Measurements from ENCODE around the gene GREM1. TPM values are rescaled to one million over a fixed set of nuclear protein-coding genes. Genes with fewer than 3 reads are reported as not detected.
A peak's percentile ranks its signal among the peaks of the same experiment; 100 is the strongest.

The GREM1 gene
- 1.0 TPM for polyA plus RNA-seq (2012; ENCODE audit: insufficient read length, low read depth)

- no peak for TF ChIP-seq SIN3A (IDR thresholded peaks at IDR 0.05; ENCODE audit: borderline replicate concordance, insufficient read depth, low read length)
- TF ChIP-seq POLR2AphosphoS5 (IDR thresholded peaks at IDR 0.05; ENCODE audit: low read depth, low read length), result no peak
- TF ChIP-seq TAF1 (IDR thresholded peaks at IDR 0.05; ENCODE audit: borderline replicate concordance, insufficient read depth, low read length), result no peak
- TF ChIP-seq, protein P1, sequence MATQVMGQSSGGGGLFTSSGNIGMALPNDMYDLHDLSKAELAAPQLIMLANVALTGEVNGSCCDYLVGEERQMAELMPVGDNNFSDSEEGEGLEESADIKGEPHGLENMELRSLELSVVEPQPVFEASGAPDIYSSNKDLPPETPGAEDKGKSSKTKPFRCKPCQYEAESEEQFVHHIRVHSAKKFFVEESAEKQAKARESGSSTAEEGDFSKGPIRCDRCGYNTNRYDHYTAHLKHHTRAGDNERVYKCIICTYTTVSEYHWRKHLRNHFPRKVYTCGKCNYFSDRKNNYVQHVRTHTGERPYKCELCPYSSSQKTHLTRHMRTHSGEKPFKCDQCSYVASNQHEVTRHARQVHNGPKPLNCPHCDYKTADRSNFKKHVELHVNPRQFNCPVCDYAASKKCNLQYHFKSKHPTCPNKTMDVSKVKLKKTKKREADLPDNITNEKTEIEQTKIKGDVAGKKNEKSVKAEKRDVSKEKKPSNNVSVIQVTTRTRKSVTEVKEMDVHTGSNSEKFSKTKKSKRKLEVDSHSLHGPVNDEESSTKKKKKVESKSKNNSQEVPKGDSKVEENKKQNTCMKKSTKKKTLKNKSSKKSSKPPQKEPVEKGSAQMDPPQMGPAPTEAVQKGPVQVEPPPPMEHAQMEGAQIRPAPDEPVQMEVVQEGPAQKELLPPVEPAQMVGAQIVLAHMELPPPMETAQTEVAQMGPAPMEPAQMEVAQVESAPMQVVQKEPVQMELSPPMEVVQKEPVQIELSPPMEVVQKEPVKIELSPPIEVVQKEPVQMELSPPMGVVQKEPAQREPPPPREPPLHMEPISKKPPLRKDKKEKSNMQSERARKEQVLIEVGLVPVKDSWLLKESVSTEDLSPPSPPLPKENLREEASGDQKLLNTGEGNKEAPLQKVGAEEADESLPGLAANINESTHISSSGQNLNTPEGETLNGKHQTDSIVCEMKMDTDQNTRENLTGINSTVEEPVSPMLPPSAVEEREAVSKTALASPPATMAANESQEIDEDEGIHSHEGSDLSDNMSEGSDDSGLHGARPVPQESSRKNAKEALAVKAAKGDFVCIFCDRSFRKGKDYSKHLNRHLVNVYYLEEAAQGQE (IDR thresholded peaks at IDR 0.05; ENCODE audit: insufficient read depth in 1 of 2, low read depth in 2 of 2, low read length in 2 of 2), result no peak
- no peak for TF ChIP-seq FOXP2 (optimal IDR thresholded peaks at IDR 0.05; ENCODE audit: borderline replicate concordance, extremely low read depth, extremely low read length, insufficient read depth)
These were observed at the start of gene GREM1 for GRCh38 chr15:32717426-32718226. TSS of gene GREM1 (plus strand) at chr15:32718004. CDS start at chr15:32730691, 12,687 bp downstream.

GRCh38 chr15:32668942-32669341 lies 48.9 kb upstream of the GREM1 start:
- TF ChIP-seq TAF1 (IDR thresholded peaks at IDR 0.05; ENCODE audit: borderline replicate concordance, insufficient read depth, low read length) (no peak), SIN3A (IDR thresholded peaks at IDR 0.05; ENCODE audit: borderline replicate concordance, insufficient read depth, low read length) (no peak), POLR2AphosphoS5 (IDR thresholded peaks at IDR 0.05; ENCODE audit: low read depth, low read length) (no peak), FOXP2 (optimal IDR thresholded peaks at IDR 0.05; ENCODE audit: borderline replicate concordance, extremely low read depth, extremely low read length, insufficient read depth) (no peak)
- TF ChIP-seq, protein P1 (IDR thresholded peaks at IDR 0.05; ENCODE audit: insufficient read depth in 1 of 2, low read depth in 2 of 2, low read length in 2 of 2), result no peak

DNA sequence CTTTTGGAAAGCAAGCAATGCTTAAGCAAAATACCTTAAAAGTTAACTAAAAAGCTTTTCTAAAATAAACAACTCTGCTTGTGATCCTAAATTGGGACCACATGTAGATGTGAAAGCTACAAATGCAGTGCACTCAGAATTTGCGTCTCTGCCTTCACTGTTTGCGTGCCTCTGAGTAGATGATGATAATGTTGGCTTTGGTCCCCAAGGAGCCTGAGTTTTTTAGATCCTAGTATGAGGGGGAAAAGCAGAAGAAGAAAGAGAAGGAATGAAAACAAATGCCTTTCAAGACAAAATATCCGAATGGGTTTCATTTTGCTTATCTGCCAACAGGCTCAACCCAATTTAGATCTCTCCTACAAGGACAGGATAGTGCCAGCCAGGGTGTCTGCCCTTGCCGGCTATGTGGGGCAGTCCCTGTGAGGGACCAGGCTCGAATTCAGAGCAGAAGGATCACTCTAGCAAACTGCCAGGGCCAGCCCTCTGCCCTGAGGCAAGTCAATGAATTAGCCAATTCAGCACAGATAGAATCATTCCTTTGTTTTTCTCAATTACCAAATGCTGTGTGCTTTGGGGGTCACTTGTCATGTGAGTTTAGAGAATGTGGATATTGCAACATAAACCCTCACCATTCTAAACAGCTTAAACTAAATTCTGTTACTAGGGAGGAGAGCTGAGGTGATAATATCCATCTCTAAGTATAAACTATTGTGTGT lies 47.8 kb upstream of the GREM1 start:
- TF ChIP-seq TAF1 (IDR thresholded peaks at IDR 0.05; ENCODE audit: borderline replicate concordance, insufficient read depth, low read length) (0 out of 2 replicates have a peak, but pooled peaks have one; percentile 13), POLR2AphosphoS5 (IDR thresholded peaks at IDR 0.05; ENCODE audit: low read depth, low read length) (no peak), SIN3A (IDR thresholded peaks at IDR 0.05; ENCODE audit: borderline replicate concordance, insufficient read depth, low read length) (no peak), FOXP2 (optimal IDR thresholded peaks at IDR 0.05; ENCODE audit: borderline replicate concordance, extremely low read depth, extremely low read length, insufficient read depth) (no peak)
- TF ChIP-seq, protein P1 (IDR thresholded peaks at IDR 0.05; ENCODE audit: insufficient read depth in 1 of 2, low read depth in 2 of 2, low read length in 2 of 2), result no peak

- TF ChIP-seq POLR2AphosphoS5 (IDR thresholded peaks at IDR 0.05; ENCODE audit: low read depth, low read length) (no peak), SIN3A (IDR thresholded peaks at IDR 0.05; ENCODE audit: borderline replicate concordance, insufficient read depth, low read length) (no peak), TAF1 (IDR thresholded peaks at IDR 0.05; ENCODE audit: borderline replicate concordance, insufficient read depth, low read length) (no peak), FOXP2 (optimal IDR thresholded peaks at IDR 0.05; ENCODE audit: borderline replicate concordance, extremely low read depth, extremely low read length, insufficient read depth) (no peak)
- TF ChIP-seq, protein P1 (IDR thresholded peaks at IDR 0.05; ENCODE audit: insufficient read depth in 1 of 2, low read depth in 2 of 2, low read length in 2 of 2), result no peak
These were observed 47.2 kb upstream of the GREM1 start for GRCh38 chr15:32670623-32671022.
